NAMALWA (cell line): Measurements from ENCODE around the gene URAD.

Experiments
- DNase-seq: peaks from one replicate; pipeline ENCODE4 v3.0.0-alpha.2; 2015; ENCODE audit warnings: low spot score

URAD gene

DNA sequence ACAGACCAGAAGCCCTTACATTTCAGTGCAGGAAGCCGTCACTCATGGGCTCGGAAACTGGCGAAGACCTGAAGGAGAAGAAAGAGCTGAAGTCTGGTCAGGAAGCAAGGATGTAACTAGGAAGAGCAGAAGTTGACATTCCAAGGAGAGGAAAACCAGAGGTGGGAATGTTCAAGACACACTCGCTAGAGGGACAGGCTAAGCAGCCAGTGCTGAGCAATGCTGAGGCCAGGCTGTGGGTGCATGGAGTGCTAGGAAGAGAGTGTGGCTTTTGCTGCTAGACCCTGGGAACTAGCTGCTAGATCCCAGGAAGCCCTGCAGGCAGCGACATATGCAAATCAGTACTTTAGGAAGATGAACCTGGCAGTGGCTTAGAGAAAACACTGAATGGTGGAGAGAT is 12.1 kb upstream of the URAD start:
- DNase-seq, result no peak

DNA sequence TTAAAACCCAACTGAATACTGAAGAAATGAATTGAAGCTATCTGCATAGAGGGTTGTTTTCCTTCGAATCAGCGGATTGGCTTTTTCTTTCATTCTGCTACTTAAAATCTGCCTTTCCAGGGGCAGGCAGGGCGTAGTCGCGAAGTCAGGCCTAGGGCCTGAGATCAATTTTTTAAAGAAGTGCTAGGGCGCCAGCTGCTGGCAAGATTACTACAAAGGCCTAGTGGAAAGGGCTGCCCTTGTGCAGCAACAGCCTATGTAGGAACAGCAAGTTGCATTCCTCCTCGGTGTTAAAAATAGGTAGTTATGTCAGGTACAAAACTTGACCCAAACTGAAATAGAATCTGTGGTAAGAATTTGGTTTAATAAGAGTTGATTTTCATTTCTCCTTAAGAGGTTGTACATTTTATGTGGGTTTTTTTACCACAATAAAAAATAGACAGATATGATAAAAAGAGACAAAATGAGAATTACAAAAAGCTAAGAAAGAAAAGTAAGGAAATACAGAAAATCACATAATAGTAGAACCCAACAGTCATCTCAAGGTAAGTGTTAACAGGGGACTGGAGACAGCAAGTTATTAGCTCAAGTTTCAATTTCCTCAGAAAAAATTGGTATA is 9.5 kb upstream of the URAD start:
- peak; percentile 86 for DNase-seq

- no peak for DNase-seq
Observed at GRCh38 chr13:27991881-27992280, 3.4 kb upstream of the URAD start.

DNA sequence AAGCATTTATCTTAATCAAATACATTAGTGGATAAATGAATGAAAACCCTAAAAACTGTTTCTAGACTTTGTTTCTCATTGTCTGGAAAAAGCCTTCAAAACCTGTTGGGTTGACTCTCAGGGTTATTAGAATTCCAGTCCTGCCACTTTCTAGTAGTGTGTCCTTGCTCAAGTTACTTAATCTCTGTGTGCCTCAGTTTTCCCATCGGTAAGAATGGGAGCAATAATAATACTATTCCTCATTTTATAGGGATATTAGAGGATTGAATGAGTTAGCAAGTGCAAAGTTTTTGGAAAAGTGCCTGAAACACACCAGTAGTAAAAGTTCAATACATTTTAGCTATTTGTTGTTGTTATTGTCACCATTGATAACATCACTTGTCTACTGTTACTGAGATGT is 2.9 kb downstream of the URAD start:
- DNase-seq, result no peak

DNA sequence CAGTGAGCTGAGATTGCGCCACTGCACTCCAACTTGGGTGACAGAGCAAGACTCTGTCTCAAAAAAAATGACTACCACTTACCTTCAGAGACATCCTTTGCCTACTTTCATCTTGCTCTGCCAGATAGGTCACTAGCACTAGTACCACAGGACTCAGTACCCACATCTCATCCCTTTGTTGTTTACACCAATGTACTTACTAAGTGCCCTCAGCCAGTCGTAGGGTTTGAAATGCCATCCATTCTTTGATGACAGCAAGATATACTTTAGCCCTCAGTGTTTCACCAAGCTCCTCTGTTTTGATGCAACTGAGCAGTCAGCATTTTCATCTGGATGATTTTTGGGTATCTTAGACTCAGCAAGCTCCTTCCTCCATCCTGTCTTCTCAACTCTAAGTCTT is 6.1 kb downstream of the URAD start:
- DNase-seq, result no peak

- DNase-seq, result no peak
Observed at GRCh38 chr13:27981006-27981708, 7.3 kb downstream of the URAD start.

DNA sequence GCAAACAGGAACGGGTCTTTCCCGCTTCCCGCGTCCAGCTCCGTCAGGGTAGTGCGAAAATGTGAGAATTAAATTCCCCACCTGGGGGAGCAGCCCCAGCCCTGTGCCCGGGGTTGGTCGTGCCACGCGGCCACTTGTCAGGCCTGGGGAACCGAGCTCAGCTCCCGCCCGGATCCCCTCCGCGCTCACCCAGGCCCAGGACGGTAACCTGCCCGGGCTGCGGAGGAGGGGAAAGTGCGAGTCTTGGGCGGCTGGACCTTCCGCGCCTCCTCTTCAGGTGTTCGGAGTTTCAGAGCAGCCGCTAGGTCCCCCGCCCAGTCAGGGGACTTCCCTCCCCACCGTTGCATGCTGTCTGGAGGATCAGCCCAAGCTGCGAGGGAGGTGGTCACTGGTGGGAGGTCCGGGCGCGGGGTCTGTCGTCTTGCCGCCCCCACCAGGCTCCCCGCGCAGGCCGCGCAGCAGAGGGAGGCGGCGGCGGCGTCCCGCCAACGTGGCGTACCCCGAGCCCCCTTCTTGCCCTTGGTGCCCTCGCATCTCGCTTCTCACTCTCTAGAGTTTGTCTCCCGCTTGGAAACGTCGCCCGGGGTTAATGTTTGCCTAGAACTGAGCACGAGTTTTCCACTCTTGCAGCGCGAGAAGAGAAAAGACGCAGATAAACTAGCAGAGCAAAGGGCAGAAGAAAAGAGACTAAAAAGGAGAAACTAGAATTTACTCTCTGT is 8.1 kb downstream of the URAD start:
- no peak for DNase-seq

GRCh38 chr13:27979765-27980279 is 8.7 kb downstream of the URAD start:
- no peak for DNase-seq

- no peak for DNase-seq
Observed at GRCh38 chr13:27979001-27979643, 9.4 kb downstream of the URAD start.

- DNase-seq, result no peak
Observed at GRCh38 chr13:27978301-27978968, 10.1 kb downstream of the URAD start.

DNA sequence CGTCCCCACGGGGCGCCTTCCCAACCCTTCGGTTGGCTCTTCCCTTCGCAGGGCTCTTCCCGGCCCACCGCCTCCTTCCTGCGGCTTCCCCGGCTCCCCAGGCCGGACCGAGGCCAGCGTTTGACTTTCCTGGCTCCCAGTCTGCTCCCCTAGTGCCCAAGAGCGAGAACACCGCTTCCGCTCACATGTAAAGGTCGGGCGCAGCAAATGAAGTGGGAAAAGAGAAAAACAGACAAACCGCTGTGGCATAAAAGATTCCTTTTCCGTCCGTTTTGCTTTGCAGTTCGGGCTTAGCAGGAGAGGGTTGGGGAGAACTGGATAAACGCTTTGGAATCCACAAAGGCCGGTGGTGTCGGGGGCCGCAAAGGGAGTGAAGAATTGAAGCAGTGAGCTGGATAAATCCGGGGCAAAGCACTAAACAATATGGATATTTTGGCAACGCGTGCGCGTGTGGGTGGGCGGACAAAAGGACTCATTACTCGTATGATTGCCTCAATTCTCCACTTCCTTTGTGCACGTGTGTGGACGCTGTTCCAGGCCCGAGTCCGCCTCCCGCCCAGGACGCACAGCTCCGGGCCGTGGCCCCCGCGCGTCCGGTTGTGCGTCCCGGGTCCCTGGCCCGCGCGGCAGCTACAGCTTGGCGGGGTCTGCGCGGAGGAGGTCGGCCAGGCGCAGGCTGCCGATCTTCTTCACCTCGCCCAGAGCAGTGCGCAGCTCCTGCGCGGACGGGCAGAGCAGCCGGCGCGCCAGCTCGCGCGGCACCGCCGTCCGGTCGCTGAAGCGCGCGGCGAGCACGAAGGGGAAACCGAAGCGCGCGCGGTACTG is 10.8 kb downstream of the URAD start:
- DNase-seq, result no peak

GRCh38 chr13:27976362-27977091 is 12.0 kb downstream of the URAD start:
- DNase-seq, result no peak

GRCh38 chr13:27975564-27976361 is 12.7 kb downstream of the URAD start:
- no peak for DNase-seq

DNA sequence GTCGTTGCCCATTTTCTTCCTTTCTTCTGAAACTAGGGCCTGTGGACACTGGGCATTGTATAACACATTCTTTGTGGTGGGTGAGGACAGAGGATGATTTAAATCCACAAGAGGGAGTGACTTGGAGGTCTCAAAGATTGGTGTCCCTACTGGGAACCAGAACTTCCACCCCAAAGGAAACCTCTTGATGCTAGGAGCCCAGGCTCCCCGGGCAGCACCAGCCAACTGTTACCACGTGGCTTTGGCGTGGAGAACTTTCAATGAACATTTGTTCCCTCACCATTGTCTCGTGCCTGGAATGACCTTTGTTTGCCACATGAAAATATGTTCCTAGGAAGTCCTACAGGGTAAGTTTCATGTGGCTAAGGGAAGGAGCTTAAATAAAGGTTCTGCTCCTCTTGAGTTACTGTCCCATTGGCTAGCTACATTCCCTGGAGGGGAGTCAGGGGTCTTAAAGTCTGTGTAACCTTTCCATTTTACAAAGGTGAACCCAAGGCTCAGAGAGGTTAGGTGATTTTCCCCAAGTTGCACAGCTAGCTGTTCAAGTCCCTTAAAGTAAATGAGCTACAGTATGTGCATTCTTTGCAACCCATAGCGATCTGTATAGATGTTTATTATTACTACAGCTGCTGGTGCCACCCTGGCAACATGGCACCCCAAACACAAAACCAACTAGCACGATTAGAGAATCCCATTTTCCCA is 14.4 kb downstream of the URAD start:
- no peak for DNase-seq

GRCh38 chr13:27973291-27973690 is 15.2 kb downstream of the URAD start:
- no peak for DNase-seq

GRCh38 chr13:27972478-27972820 is 16.0 kb downstream of the URAD start:
- DNase-seq, result no peak

GRCh38 chr13:27971776-27972477 is 16.6 kb downstream of the URAD start:
- no peak for DNase-seq

- no peak for DNase-seq
Observed at GRCh38 chr13:27971236-27971645, 17.3 kb downstream of the URAD start.
